Measurements from ENCODE around the gene JAK1. TPM values are rescaled to one million over a fixed set of nuclear protein-coding genes. Genes with fewer than 3 reads are reported as not detected.

JAK1 gene
- total RNA-seq, 2 experiments from 2014 or later: 213 to 236 TPM

DNA sequence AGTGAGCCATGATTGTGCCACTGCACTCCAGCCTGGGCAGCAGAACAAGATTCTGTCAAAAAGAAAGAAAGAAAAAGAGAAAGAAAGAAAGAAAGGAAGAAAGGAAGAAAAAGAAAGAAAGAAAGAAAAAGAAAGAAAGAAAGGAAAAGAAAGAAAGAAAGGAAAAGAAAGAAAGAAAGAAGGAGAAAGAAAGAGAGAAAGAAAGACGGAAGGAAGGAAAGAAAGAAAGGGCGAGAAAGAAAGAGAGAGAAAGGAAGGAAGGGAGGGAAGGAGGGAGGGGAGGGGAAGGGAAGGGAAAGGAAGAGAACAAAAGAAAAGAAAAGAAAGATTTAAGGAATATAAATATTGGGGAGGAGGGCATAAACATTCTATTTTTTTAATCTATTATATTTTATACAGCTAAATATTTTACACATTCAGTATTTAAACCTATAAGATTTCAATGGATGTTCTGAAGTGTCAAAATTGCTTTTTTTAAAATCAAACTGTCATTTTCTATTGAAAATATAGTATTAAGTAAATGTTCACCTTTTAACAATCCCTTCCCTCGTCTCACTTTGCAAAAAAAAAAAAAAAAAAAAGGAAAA, 6.8 kb upstream of the JAK1 start:
- POLR2A ChIA-PET: no interaction called here
- Mint-ChIP-seq H3K36me3 (no peaks in the 10 kb centered on the region), H3K27me3 (peaks cover 3% of the 10 kb centered on the region), H3K4me1 (peaks cover 3% of the 10 kb centered on the region), H3K4me3 (no peak overlapping the region), H3K9me3 (no peaks in the 10 kb centered on the region), H3K27ac (peak overlapping the region; percentile 17)
- ATAC-seq (ENCODE audit: low read depth) (no peak), DNase-seq (no peak)

GRCh38 chr1:64969305-64970046, 3.1 kb upstream of the JAK1 start:
- Mint-ChIP-seq H3K4me3 (no peak overlapping the region), H3K27ac (no peak overlapping the region)

GRCh38 chr1:64967381-64967780, 1.0 kb upstream of the JAK1 start:
- H3K27ac Mint-ChIP-seq: peak overlapping the region; percentile 90
- peaks cover 39% of the 10 kb centered on the region for H3K4me1 Mint-ChIP-seq
- DNase-seq (no peak), ATAC-seq (ENCODE audit: low read depth) (no peak)
- H3K36me3 Mint-ChIP-seq: peaks cover 5% of the 10 kb centered on the region
- no peaks in the 10 kb centered on the region for H3K27me3 Mint-ChIP-seq
- H3K4me3 Mint-ChIP-seq: peak overlapping the region; percentile 88
- H3K9me3 Mint-ChIP-seq: no peaks in the 10 kb centered on the region
- POLR2A ChIA-PET: interaction anchor here (1.8 to 2.0 kb wide), 2 partner anchors 23 to 35 kb away, joined by 4 to 11 read pairs; no protein-coding TSS in a partner anchor

More at GRCh38 chr1:64969305-64970046, 3.1 kb upstream of the JAK1 start:
- Mint-ChIP-seq H3K4me1 (peaks cover 22% of the 10 kb centered on the region), H3K27me3 (no peaks in the 10 kb centered on the region), H3K9me3 (no peaks in the 10 kb centered on the region), H3K36me3 (peaks cover 4% of the 10 kb centered on the region)
- no peak for ATAC-seq (ENCODE audit: low read depth)
- no peak for DNase-seq
- POLR2A ChIA-PET: no interaction called here

DNA sequence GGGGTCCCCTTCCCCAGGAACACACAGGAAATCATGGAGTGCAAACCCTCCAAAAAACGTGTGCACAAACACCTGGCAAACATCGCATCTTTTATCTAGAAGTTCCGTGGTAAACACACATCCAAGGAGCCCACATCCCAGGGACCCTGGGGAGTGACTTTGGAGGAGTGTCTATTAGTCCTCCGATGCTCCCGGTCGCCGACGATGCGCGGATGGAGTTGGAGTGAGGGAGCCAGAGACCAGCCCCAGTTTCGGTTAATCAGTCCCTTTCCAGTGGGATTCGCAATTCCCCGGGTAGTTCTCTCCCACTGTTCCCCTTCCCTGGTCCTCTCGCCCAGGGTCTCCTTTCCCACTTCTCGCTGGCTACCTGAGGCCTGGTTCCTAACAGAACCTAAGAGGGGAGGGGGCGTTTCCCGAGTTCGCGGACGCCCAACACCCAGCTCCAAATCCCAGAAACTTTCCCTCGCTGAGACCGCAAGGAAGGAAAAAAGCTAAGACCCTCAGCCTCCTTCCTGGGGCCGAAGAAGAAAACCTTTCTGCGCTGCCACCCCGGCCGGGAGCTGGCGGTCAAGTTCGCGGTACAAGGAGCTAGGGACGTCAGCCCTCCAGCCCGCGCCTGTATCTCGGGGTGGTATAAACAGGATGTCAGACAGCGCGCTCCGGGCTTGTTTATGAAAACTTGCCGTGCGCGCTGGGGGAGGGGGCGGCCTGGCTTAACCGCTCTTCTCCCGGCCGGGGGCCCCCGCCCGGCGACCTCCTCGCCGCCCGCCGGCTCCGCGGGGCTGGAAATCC, 787 bp downstream of the JAK1 start:
- Mint-ChIP-seq H3K36me3 (peaks cover 12% of the 10 kb centered on the region), H3K27ac (peak overlapping the region; percentile 87), H3K4me1 (peaks cover 56% of the 10 kb centered on the region), H3K9me3 (no peaks in the 10 kb centered on the region), H3K27me3 (no peaks in the 10 kb centered on the region), H3K4me3 (peak overlapping the region; percentile 86)
- peak; percentile 80 for DNase-seq
- POLR2A ChIA-PET: interaction anchor here (0.5 to 2.0 kb wide), 14 partner anchors 8 to 134 kb away, joined by 3 to 11 read pairs (median 4); no protein-coding TSS in a partner anchor
- ATAC-seq (ENCODE audit: low read depth): peak; percentile 51

- Mint-ChIP-seq H3K9me3 (no peaks in the 10 kb centered on the region), H3K36me3 (peaks cover 12% of the 10 kb centered on the region), H3K4me1 (peaks cover 67% of the 10 kb centered on the region), H3K4me3 (peak overlapping the region; percentile 86), H3K27me3 (no peaks in the 10 kb centered on the region), H3K27ac (no peak overlapping the region)
- DNase-seq (no peak), ATAC-seq (ENCODE audit: low read depth) (no peak)
- POLR2A ChIA-PET: interaction anchor here (3.0 kb wide), 1 partner anchor 39 kb away, joined by 7 read pairs; no protein-coding TSS in a partner anchor
These were observed 2.9 kb downstream of the JAK1 start for GRCh38 chr1:64963466-64963865.

DNA sequence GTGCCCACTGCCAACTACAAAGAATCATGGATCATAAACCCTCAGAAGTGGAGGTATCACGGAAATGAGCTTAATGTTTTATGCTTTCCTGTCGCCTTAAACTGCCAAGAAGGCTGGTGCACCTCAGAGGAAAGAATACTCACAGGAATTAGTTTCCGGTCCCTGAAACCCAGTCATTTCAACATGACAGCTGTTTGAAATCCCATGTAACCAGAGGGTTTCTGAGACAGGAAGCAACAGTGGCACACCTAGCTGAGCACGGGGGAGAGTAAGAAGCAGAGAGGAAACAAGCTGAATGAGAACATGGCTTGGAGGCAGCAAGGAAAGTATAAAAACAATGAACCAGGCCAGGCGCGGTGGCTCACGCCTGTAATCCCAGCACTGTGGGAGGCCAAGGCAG, 3.9 kb downstream of the JAK1 start:
- H3K4me3 Mint-ChIP-seq: peak overlapping the region; percentile 67
- peaks cover 66% of the 10 kb centered on the region for H3K4me1 Mint-ChIP-seq
- H3K27me3 Mint-ChIP-seq: no peaks in the 10 kb centered on the region
- H3K36me3 Mint-ChIP-seq: peaks cover 12% of the 10 kb centered on the region
- peak overlapping the region; percentile 73 for H3K27ac Mint-ChIP-seq
- POLR2A ChIA-PET: interaction anchor here (0.9 to 3.0 kb wide), 3 partner anchors 40 to 99 kb away, joined by 3 to 7 read pairs (median 5); no protein-coding TSS in a partner anchor
- H3K9me3 Mint-ChIP-seq: no peaks in the 10 kb centered on the region
- ATAC-seq (ENCODE audit: low read depth): peak; percentile 21
- DNase-seq: no peak

DNA sequence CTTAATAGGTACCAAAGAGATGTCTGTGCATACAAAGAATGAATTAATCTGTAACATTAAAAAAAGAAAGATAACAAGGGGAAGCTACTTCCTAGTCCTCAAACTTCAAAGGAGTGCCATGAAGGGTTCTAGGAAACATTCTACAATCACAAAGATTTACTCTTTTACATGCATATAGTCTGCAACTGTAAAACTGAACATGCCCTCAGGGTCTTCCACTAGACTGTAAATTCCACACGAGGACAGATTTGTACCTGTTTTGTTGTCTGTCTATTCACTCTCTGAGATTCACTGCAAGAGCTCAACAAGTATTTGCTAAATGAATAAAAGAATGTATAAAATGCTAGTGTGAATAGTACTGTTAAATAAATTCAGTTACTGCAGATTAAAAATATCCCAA, 4.4 kb downstream of the JAK1 start:
- no peak for ATAC-seq (ENCODE audit: low read depth)
- peak overlapping the region; percentile 67 for H3K4me3 Mint-ChIP-seq
- H3K4me1 Mint-ChIP-seq: peaks cover 61% of the 10 kb centered on the region
- no peaks in the 10 kb centered on the region for H3K27me3 Mint-ChIP-seq
- peak overlapping the region; percentile 74 for H3K27ac Mint-ChIP-seq
- no peak for DNase-seq
- POLR2A ChIA-PET: interaction anchor here (1.3 to 3.0 kb wide), 2 partner anchors 41 to 98 kb away, joined by 3 to 7 read pairs; no protein-coding TSS in a partner anchor
- H3K36me3 Mint-ChIP-seq: peaks cover 12% of the 10 kb centered on the region
- no peaks in the 10 kb centered on the region for H3K9me3 Mint-ChIP-seq

DNA sequence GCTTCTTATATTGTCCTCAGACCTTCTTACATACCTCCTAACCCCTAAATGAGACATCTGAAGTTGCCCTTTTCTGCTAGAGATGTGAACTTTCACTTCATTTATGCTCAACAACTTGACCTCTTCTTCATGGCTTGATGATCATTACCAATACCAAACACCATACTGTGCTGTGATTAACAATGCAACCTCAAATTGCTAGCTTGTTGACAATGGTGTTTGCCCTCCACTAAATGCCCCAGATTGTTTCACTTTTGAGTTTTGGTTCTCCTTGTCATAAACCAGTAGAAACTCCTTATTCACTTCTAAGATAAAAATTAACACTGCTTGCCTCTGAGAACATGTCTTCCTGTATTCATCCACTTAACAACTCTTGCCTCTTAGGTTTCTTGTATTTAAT, 5.6 kb downstream of the JAK1 start:
- peak overlapping the region; percentile 65 for H3K4me3 Mint-ChIP-seq
- peaks cover 58% of the 10 kb centered on the region for H3K4me1 Mint-ChIP-seq
- DNase-seq (no peak), ATAC-seq (ENCODE audit: low read depth) (no peak)
- H3K27me3 Mint-ChIP-seq: no peaks in the 10 kb centered on the region
- POLR2A ChIA-PET: interaction anchor here (3.0 kb wide), 1 partner anchor 42 kb away, joined by 7 read pairs; no protein-coding TSS in a partner anchor
- peak overlapping the region; percentile 74 for H3K27ac Mint-ChIP-seq
- H3K36me3 Mint-ChIP-seq: peaks cover 12% of the 10 kb centered on the region
- H3K9me3 Mint-ChIP-seq: no peaks in the 10 kb centered on the region

DNA sequence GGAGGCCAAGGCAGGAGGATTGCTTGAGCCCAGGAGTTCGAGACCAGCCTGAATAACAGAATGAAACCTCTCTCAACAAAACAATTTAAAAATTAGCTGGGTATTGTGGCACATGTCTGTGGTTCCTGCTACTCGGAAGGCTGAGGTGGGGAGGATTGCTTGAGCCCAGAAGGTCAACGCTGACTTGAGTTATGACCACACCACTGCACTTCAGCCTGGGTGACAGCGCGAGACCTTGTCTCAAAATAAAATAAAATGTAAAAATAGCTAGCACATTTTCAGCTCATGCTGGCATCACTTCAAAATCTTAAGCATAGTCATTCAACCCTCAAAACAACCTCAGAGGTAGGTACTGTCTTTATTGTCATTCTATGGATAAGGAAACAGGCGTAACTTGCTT, 6.4 kb downstream of the JAK1 start:
- peaks cover 56% of the 10 kb centered on the region for H3K4me1 Mint-ChIP-seq
- no peaks in the 10 kb centered on the region for H3K27me3 Mint-ChIP-seq
- peaks cover 10% of the 10 kb centered on the region for H3K36me3 Mint-ChIP-seq
- POLR2A ChIA-PET: no interaction called here
- peak overlapping the region; percentile 65 for H3K4me3 Mint-ChIP-seq
- no peaks in the 10 kb centered on the region for H3K9me3 Mint-ChIP-seq
- H3K27ac Mint-ChIP-seq: peak overlapping the region; percentile 24
- DNase-seq (no peak), ATAC-seq (ENCODE audit: low read depth) (no peak)

- peaks cover 42% of the 10 kb centered on the region for H3K4me1 Mint-ChIP-seq
- H3K36me3 Mint-ChIP-seq: peaks cover 5% of the 10 kb centered on the region
- no peaks in the 10 kb centered on the region for H3K27me3 Mint-ChIP-seq
- no peaks in the 10 kb centered on the region for H3K9me3 Mint-ChIP-seq
- ATAC-seq (ENCODE audit: low read depth): peak; percentile 81
- H3K4me3 Mint-ChIP-seq: no peak overlapping the region
- POLR2A ChIA-PET: interaction anchor here (2.0 kb wide), 1 partner anchor 9 kb away, joined by 7 read pairs; the partner anchor contains the start of gene JAK1
- DNase-seq: no peak
- H3K27ac Mint-ChIP-seq: no peak overlapping the region
These were observed 9.5 kb downstream of the JAK1 start for GRCh38 chr1:64956733-64957441.

DNA sequence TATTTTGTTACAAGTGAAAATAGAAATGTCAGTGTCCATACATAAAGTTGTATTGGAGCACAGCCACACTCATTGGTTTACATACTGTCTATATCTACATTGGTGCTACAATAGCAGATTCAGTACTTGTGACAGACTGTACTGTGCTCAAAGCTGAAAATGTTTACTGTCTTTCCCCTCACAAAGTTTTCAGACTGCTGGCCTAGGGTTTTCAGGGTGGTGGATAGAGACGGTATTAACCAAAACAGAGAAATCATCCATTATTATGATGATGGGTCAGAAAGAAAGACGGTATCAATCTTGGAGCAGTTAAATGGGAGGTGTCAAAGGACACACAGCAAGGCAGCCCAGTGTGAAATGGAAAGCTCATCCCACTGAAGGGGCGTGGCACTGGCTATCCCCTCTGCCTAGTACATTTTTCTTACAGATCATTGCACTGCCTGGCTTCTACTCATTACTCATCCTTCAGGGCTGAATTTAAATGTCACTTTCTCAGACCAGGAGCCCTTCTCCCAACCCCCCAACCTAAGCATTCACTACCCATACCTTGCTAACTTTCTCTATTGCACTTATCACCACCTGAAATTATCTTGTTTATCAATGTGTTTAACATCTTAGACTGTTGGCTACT, 10.2 kb downstream of the JAK1 start:
- no peak for DNase-seq

More for the DNA sequence above, 10.2 kb downstream of the JAK1 start:
- Mint-ChIP-seq H3K36me3 (peaks cover 2% of the 10 kb centered on the region), H3K27ac (no peak overlapping the region), H3K4me3 (no peak overlapping the region), H3K27me3 (no peaks in the 10 kb centered on the region), H3K9me3 (no peaks in the 10 kb centered on the region), H3K4me1 (peaks cover 38% of the 10 kb centered on the region)
- ATAC-seq (ENCODE audit: low read depth): peak; percentile 16
- POLR2A ChIA-PET: interaction anchor here (0.6 to 2.0 kb wide), 2 partner anchors 10 to 251 kb away, joined by 3 to 7 read pairs; partner anchors contain the start of gene JAK1
